NCI-H1930 (cell line): ENCODE results near the gene TMPRSS4.

ENCODE experiments used
- DNase-seq, 2 experiments: peaks; one replicate each; lab custom pipeline; 2025; lab: John Stamatoyannopoulos, UW

TMPRSS4 gene, protein sequence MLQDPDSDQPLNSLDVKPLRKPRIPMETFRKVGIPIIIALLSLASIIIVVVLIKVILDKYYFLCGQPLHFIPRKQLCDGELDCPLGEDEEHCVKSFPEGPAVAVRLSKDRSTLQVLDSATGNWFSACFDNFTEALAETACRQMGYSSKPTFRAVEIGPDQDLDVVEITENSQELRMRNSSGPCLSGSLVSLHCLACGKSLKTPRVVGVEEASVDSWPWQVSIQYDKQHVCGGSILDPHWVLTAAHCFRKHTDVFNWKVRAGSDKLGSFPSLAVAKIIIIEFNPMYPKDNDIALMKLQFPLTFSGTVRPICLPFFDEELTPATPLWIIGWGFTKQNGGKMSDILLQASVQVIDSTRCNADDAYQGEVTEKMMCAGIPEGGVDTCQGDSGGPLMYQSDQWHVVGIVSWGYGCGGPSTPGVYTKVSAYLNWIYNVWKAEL

DNA sequence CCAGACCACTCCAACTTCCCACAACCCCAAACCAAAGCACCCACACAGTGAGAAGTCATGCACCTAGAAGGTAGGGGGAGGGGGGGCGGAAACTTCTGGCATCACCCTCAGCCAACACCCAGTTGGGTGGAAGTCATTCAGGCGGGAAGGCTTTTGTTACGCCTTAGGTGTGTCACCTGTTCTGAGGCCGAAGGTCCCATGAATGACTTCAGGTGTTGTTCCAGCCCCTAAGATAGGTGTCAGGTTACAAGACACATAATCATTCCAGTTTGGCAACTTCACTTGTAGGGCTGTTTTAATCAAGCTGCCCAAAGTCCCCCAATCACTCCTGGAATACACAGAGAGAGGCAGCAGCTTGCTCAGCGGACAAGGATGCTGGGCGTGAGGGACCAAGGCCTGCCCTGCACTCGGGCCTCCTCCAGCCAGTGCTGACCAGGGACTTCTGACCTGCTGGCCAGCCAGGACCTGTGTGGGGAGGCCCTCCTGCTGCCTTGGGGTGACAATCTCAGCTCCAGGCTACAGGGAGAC is at the start of gene TMPRSS4:
Gene TMPRSS4 (plus strand): TSS at position 325 of the 528 bp plus-strand sequence. CDS start 225 bp downstream, outside the sequence.
- DNase-seq = no peak

DNA sequence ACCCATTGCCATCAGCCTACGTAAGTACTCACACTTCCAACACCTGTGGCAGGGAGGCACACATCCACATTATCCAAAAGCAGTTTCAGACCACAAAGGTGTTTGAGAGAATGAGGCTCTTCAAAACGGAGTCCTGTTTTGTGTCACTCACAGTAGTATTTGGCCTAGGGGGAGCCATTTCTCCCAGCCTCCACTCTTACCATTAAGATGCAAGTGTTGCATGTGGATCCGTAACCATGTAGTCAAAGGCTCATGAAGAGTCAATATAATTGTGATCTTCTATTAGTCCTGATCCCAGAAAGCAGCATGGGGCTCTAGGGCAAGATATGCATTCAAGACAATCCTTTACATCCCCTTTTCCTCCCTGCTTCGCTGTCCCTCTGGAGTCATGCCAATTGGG is 49.2 kb upstream of the TMPRSS4 start:
- no peak for DNase-seq

DNA sequence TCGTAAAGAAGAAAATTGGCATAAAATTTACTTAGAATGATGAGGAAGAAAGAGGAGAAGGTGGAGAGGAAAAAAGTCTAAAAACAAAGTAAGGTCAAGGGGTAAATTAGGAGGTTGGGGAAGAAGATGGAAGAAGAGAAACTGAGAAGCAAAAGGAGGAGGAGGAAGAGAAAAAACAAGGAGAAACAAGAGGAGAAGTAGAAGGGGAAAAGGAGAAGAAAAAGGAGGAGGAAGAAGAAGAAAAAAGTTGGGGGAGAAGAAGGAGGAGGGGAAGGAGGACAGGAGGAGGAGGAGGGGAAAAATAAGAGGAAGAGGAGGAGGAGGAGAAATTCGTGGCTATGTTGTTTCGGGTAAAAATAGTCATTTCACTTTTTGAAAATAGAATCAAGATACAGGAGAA is 48.3 kb upstream of the TMPRSS4 start:
- no peak for DNase-seq

DNA sequence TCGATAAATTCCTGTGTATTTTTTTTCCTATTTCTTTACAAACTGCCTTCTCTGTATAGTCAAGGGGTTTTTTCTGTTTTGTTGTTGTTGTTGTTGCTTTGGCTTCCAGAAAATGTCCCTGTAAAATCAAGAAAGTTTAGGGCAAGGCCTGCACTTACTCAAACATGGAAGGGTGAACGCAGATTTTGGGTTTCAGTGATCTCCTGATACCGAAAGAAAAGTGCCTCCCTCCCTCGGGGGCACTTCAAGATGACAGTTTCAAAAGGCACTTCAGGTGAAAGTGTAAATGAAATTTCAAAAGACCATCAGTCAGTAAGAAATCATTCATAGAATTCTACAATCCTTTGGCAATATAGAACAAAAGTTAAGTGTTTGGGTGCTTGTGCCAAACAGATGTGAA is 43.4 kb upstream of the TMPRSS4 start:
- DNase-seq = no peak

DNA sequence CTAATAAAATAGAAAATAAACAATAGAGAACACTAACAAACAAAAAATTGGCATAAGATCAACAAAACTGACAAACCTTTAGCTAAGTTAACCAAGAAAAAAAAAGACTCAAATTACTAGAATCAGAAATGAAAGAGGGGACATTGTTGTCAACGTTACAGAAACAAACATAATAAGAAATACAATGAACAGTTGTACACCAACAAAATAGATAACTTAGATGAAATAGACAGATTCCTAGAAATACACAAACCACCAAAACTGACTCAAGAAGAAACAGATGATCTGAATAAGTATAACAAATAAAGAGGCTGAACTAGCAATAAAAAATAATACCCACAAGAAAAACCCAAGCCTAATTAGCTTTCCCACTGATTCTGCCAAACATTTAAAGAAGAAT is 34.7 kb upstream of the TMPRSS4 start:
- DNase-seq = no peak

DNA sequence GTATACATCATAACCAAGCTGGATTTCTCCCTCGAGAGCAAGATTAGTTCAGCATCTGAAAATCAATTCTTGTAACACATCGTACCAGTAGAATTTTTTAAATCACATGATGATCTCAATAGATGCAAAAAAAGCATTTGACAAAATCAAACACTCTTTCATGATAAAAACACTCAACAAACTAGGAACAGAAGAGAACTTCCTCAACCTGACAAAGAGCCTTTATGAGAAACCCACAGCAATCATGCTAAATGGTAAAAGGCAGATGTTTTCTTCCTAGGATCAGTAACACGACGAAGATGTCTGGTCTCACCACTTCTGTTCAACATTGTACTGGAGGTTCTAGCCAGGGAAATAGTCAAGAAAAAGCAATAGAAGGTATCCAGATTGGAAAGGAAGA is 34.1 kb upstream of the TMPRSS4 start:
- DNase-seq = no peak

DNA sequence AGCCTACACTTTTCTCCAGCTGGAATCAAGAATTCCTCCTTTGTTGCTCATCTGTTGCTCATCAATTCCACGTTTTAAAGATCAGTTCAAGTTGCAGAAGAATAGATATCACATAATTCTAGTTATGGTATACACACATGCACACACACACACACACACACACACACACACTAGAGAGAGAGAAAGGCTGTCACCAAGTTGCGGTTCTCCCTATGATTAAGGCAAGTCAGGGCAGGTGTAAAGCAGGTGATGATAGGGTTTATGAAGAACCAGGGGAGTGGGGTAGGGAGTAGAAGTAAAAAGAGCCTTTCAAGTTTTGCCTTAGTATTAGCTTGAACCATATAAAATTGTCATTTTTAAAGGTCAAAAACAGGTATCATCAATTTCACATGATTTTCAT is 31.7 kb upstream of the TMPRSS4 start:
- DNase-seq = no peak

DNA sequence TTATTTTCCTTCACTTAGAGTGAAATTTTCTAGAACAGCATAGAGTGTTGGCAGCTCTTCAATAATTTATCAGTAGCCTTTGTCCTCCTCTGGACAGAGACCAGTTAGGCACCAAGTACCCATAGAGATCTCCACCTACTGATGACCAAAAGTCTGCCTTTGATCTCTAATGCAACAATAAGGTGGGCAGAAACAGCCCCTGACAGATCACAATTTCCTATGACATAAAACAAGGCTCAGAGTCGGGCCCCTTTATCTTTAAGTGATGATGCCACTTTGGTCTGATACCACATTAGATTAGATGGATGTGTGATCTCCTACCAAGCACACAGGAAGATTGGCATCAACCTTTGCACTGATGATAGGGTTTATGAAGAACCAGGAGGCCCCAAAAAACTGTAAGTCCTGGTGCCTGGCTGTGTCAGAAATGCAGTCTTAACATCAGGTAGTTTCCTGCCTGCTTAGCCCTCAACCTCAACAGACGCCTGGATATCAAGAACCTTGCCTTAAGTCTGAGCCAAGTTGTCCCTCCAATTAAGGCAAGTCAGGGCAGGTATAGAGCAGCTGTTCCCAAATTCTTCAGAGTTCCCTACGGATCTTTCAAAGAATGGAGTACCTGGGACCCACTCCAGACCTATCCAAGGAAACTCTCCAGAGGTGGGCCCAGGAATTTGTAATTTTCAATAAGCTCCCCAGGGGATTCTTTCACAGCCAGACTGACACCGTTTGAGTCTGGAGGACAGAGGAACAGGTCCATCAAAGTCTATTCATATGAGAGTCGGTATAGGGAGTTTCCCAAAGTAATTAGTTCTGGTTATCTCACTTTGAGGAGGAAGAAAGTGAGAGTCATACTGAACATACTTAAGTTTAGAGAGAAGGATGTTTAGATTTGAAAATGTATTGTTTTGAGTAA is 30.6 kb upstream of the TMPRSS4 start:
- DNase-seq = no peak

DNA sequence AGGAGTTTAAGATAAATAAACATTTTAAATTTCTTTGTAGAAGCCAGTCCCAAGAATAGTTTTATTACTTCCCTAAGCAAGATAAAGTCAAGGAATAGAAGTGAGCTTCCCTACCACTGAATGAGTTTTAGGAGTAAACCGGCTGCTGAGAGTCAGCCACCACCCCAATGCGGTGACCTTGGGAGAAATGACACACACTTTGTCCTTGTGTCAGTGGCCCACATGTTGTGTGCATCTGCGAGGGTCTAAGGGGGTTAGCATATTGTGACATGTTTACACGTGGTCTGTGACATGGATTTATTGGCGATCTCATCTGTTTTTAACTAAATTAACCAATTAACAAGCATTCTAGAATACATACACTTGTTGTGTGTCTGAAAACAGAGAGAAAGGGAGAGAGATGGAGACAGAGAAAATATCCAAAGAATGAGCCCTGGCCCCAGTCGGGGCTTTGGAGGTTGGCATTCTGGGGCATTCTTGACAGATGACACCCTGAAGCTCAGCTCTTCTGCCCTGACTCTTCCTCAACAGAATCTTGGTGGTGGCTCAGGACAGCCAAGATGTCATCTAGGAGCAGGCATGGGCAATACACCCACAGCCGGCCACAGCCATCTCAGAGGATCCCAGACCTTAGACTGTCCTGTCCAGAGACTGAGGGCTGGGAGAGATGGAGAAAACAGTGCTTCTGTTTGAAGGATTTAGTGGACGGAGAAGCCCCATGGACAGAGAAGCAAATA is 29.7 kb upstream of the TMPRSS4 start:
- DNase-seq = no peak

DNA sequence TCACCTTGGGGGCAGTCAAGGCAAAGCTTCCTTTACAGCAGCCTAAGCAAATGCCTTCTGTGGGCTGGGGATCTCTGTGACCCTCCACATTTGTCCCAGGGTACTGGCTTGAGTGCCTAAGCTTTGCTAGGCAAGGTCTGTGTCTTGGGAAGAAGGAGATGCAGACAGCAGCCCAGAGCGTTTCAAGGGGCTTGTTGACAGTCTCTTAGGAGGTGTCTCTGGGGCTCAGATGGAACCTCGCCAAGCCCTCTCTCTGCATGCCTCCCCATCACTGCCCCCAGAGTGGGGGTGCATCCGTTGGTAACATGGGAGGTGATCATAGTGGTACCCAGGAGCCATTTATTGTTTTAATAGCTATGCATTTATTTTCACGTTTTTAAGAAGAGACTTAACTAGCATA is 29.1 kb upstream of the TMPRSS4 start:
- DNase-seq = no peak

DNA sequence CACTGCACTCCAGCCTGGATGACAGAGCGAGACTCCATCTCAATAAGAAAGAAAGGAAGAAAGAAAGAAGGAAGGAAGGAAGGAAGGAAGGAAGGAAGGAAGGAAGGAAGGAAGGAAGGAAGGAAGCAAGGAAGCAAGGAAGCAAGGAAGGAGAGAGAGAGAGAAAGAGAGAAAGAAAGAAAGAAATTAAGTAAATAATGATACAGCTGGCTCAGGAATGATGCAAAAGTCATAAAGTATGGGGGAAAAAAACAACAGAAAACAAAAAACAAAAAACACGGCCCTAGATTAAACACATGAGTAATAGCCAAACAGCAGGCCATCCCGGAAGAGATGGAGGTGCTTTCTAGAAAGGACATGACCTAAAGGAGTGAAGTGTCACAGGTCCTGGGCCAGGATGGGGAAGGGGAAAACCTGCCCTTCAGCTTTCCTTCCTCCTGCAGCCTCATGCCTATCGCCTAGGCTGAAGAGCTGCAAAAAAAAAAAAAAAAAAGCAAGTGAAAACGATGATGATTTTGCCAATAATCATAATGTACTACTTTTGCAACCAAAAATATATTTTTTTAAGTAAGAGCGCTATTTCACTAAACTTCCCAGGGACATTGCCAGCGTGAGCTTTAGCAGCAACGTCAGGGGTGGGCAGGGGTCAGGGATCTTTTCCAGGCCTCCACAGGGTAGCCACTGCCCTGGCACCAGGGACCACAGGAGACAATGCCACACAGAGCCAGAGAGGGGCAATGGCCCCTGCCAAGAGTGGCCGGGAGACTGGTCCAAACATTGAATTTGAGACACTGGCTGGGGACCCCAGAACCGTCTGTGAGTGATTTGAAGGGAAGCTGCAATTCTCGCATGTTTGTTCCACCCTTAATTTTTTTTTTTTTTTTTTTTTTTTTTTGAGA is 28.2 kb upstream of the TMPRSS4 start:
- no peak for DNase-seq

DNA sequence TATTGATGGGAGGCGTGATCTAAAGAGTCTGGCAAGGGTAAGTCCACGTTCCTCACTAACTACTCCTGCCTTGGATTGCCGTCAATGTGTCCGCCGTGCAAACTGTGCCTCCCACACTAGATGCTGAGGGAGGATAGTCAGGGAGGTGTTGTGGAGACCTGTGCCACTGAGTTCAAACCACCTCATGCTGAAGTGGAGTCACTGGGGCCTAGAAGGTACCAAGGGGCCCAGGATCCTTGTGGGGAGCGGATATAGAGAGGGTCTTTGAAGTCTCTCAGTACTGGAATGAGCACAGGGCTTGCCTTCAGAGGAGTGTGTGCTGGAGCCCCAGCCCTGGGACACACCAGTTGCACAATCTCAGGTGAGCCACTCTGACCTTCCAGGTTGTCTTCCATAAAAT is 27.1 kb upstream of the TMPRSS4 start:
- DNase-seq = no peak

DNA sequence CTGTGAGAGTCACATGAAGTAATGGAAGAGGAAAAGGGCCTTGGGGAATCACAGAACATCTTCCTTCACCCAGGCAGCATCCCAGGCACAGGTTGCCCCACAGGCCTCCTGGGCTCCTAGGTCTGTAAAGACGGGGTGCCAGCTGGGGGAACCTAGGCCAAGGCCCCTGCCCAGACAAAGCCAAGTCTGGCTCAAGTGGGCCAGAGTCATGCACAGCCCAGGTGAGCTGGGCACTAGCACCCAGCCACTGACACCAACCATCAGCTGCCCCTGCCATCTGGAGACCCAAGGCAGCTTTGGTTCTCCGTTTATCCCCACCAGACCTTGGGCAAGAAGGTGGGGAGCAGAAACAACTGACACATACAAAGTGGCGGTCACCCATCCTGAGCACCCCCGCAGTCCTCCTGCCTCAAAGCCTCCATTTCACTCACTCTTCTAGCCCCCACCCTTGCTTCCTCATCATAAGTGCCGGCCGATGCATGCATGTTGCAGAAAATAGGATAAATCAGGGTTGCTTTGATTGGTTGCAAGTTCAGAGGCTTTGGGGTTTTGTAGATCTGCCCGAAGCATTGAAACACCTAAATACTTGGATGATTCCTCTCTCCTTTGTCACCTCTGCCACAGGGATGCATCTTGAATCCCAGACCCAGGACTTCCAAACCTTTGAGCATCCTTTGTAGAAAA is 26.5 kb upstream of the TMPRSS4 start:
- DNase-seq = no peak

DNA sequence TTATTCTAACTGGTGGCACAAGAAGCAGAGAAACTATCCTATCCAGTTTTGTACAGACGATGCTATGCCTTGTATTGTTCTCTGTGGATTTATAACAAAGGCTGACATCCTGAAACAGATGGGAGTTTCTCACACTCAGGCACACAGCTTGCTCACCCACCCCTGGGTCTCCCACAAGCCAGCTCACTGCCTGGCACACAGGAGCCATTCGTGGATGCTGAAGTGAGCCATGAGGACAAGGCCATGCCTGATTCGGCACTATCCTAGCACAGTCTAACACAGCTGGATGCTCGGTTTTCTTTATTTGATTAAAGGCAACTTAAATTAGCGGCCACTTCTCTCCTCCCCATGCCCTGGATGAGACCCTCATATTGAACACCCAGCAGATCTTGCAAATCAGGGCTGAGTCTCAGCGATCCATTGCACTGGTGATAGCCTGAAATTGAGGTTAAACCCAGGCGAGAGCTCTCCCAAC is 25.7 kb upstream of the TMPRSS4 start:
- DNase-seq = no peak

DNA sequence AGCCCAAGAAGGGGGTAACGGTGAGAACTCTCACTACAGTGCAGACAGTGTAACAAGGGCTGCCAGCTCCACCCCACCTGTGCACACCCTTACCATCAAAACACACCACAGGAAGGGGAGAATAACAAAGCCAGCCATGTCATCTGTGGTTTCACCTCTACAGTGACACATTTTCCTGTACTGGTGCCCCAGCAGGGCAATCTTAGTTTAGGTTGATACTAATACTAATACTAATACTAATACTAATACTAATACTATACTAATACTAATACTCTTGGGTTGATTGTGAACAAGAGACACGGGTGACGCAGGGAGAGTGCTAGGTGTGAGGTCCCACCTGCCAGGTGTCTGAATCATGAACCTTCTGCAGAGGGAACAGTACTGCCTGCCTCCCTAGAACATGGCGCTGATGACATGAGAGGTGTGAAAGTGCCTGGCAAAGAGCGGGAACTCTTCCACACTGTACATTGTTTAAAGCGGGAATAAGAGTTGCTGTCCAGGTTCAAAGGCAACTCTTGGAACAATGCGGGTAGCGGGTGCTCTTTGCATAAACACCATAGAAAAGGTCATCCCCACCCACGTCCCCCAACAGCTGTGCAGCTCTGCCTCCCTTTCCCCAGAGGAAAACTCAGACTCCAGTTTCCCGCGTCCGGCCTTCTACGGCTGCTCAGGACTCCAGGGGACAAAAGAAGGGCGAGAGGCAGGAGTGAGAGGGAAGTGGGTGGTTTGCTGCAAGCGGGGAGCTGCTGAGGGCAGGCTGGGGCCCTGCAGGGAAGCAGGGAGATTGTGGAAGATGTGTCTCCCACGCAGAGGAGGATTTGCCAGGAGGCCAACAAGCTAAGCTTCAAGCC is 25.0 kb upstream of the TMPRSS4 start:
- DNase-seq = no peak

DNA sequence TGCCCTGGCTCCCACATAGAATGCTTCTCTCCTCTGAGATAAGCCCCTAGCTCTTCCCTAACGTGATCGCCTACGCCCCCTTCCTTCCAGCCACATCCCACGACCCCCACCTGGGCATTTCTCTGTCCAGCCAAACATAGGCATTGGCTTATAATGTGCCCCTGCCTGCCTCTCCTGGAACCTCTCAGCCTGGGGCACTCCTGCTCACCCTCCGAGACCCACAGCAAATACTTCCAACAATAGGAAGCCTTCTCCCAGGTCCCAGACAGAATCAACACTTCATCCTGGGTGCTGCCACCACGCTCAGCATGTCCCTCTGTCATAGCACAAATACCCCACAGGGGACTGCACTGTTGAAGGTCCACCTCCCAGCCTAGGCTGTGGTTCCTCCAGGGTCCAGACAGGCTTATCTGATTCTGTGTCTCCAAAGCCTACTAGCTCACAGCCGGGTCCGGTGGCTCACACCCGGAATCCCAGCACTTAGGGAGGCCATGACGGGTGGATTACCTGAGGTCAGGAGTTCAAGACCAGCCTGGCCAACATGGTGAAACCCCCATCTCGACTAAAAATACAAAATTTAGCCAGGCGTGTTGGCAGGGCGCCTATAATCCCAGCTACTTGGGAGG is 24.2 kb upstream of the TMPRSS4 start:
- no peak for DNase-seq

DNA sequence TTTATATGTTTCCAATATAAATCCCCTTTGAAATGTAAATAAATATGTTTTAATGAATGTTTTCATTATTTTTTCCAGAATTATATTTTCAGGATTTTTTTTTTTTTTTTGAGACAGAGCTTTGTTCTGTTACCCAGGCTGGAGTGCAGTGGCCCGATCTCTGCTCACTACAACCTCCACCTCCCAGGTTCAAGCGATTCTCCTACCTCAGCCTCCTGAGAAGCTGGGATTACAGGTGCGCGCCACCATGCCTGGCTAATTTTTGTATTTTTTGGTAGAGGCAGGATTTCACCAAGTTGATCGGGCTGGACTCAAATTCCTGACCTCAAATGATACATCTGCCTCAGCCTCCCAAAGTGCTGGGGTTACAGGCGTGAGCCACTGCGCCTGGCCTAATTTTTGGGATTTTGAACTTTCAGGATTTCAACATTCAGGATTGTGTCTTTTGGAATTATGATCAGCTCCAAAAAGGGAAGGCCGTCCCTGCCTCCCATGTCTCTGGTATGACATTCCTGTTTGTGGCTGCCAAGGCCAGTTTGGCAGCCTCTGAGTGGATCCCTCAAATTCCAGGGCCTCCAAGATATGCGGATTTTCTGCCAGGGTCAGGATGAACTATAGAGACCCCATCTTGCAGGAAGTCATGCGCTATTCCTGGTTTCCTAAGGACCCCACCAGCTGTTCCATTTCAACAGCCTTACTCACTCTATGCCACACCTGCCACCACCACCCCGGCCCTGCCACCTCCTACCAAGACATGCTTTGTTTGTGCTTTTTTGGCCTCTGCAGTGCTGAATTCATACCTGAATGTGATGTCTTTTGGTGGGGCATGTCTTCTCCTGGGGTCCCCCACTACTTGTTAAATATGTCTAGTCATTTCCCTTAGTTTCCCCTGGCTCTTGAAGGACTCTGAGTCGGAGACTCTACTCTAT is 21.9 kb upstream of the TMPRSS4 start:
- no peak for DNase-seq

DNA sequence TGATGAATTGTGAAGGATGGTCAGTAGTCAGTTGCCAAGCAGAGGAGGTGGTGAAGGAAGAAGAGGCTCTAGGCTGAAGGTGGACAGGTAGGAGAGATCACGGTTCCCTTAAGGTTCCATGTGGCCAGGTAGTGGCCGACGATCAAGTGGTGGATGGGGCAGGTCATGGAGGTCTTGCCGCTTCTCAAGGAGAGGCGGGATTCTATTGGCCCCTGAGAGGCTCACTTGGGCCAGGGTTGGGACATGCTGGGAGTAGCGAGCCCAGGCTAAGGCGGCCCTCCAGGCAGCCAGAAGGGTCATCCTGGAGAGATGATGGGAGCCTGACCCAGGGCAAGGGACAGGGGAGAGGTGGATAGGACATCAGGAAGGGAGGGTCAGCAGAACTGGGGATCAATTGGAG is 20.9 kb upstream of the TMPRSS4 start:
- DNase-seq = no peak
